SHP77 (cell line): Measurements from ENCODE around the gene GLB1L2.

ENCODE experiments used
- DNase-seq, 2 experiments: peaks; one replicate each; lab custom pipeline; 2025; lab: John Stamatoyannopoulos, UW

Gene GLB1L2

DNA sequence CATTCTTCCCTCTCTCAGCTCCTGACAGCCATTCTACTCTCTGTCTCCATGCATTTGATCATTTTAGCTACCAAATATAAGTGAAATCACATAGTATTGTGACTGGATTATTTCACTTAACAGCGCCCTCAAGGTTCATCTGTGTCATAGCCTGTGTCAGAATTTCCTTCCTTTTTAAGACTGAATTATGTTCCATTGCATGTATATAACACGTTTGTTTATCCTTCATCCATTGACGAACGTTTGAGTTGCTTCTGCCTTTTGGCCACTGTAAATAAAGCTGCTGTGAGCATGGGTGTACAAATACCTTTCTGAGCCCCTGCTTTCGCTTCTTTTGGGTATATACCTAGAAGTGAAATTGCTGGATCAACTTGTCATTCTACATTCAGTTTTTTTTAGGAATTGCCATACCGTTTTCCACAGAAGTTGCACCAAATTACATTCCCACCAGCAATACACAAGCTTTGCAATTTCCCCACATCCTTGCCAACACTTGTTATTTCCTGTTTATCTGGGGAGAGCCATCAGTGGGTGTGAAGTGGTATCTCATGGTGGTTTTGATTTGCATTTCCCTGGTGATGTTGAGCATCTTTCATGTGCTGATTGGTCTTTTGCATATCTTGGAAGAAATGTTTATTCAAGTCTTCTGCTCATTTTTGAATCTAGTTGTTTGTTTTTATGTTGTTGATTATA is 17.5 kb downstream of the GLB1L2 start:
- no peak for DNase-seq

DNA sequence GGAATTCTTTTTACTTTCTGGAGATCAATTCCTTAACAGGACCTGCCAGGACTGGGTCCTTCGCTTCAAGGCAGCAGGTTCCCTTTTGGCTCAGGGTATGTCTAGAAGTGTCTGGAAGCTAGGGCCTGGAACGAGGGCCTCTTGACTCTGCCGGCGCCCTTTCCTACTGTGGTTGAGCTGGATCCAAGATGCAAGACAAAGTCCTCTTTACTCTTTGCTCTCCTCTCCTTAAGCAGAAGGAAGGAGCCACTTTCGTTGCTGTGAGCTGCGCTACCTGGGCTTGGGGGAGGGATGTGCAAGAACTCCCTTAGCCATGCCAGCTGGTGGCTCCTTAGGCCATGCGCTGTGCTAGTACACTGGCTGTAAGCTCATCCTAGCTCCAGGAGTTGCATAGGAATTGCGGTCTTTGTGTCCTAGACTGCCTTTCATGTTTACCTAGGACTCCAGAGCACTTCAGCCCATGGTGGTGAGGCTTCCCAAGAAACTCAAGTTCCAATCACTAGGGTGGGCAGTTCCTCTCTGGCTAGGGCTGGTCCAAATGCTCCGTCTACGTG is 18.1 kb downstream of the GLB1L2 start:
- DNase-seq: no peak

DNA sequence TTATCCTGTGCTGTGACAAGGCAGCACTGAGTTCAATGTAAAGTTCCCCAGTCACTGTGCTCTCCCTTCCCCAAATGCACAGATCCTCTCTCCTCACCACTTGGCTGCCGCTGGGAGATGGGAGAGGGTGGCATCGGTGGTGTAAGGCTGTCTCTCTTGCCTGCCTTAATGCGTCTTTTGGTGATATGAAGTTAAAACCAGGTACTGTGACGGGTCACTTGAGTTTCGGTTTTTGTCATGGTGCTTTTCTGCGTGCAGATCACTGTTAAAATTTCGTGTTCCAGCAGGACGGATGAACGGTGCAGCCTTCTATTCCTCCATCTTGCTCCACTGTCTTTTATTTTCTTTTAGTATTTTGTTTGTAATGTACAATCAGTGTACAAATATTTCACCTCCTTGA is 18.6 kb downstream of the GLB1L2 start:
- DNase-seq: no peak

DNA sequence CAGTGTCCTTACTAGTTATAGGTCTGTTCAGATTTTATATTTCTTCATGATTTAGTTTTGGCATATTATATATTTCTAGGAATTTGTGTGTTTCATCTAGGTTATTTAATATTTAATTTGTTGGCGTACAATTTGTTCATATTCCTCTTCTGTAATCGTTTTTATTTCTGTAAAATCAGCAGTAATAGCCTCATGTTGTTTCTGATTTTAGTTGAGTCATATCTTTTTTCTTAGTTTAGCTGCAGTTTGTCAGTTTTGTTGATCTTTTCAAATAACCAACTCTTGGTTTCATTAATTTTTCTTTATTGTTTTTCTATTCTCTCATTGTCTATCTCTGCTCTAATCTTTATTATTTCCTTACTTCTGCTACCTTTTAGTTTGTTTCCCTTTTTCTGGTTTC is 20.3 kb downstream of the GLB1L2 start:
- no peak for DNase-seq

DNA sequence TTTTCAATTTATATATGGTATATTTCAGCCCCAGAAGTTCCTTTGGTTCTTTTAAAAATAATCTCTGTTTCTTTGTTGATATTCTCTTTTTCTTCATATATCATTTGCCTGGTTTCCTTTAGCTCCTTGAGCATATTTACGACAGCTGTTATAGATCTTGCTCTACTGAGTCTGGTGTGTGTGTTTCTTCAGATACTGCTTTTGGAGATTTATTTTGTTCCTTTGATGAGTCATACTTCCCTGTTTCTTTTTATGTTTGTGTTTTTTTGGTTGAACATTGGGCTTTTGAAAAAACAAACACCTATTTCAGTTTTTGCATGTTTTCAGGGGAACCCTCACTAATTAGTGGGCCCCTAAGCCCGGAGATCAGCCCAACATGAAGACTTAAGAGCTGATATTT is 23.3 kb downstream of the GLB1L2 start:
- no peak for DNase-seq

DNA sequence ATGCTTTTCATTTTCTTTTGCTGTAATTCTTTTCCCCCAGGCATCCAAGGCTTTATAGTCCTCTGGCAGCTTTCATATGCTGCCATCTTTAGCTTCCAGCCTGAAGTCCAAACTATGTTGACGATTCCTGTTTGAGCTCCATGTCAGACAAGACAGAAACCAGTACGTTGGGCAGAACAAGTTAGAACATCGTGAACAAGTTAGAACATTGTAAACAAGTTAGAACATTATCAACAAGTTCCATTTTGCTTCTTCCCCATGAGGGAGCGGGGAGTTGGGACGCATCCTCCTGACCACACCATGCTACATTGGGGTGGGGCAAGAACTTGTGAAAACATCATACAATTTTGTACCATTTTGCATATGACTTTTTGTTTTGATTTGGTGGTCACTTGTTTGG is 23.9 kb downstream of the GLB1L2 start:
- DNase-seq: no peak

DNA sequence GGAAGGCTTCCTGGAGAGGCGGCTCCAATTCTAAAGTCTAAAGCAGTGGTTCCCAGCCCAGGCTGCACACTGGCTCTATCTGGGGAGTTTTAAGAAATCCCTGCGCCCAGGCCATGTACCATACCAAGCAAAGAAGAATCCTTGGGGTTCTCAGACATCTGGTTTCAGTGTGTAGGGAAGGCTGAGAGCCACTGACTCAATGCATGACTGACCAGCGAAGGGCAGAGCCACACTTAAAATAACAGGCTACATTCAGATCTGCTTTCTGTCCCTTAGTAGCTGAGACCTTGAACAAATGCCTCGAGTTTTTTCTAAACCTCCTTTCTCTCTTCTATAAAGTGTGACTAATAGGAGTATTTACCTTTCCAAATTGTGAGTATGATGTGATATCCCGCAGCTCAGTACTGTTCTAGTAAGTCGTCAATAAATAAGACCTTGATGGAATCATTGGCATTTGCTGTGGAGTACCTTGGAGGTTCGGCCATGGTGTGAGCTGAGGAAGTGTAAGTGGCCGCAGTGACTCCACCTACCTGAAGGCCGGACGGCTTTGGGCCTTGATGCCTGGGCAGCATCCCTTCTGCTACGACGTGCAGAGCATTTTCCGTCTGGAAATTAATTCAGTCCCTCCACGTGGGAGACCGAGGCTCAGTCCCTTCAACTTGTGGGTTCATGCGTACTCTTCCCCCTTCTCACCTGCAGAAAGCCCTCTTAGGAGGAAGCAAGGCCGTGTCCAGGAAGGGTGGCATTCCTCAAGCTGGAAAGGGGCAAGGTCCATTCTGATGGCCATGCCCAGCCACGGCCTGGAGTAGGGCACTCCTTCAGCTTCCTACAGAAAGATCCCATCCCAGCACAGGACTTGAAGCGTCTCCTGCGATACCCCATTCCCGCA is 25.1 kb downstream of the GLB1L2 start:
- DNase-seq: no peak

DNA sequence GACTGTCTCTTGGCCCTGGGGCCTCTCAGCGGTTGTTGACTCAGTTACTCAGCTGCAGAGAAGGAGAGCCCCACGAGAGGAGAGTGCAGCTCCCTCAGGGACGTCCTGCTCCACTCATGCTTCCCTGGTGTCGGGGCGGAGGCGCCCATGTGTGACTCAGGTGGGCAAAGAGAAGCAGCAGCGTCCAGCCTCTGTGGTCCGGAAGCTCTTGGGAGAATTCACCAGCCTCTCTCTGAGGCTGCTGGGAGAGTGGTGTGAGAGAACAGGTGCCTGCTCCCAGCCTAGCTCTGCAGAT is 25.7 kb downstream of the GLB1L2 start:
- DNase-seq: no peak

DNA sequence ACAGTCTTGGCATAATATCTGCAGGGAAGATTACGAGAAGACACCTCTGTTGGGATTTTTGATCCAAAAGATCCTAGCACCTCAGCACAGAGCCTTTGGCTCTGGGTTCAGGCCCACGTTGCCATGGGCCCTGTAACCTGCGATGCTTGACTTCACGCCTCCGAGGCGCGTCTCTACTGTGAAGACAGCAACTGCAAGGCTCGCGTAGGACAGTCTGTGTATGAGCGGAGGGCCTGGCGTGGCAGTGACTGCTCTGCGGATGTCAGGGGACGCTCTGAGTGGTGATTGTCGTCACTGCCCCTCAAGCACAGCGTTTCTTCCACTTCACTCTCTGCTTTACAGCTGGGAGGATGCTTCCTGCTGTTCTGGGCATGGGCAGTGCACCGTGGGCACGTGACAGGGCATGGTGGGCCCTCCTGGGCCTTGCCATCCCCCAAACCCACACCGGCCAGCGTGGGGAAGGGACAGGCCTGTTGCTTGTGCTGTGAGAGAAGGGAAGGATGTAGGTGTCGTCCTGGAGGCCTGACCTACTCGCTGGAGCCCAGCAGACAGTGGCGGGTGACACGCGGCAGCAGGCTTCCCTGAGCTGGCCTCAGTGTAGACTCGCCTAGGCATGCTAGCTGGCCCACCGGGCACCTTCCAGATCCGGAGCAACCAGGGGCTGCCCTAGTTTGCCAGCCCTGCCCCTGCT is 26.5 kb downstream of the GLB1L2 start:
- no peak for DNase-seq

DNA sequence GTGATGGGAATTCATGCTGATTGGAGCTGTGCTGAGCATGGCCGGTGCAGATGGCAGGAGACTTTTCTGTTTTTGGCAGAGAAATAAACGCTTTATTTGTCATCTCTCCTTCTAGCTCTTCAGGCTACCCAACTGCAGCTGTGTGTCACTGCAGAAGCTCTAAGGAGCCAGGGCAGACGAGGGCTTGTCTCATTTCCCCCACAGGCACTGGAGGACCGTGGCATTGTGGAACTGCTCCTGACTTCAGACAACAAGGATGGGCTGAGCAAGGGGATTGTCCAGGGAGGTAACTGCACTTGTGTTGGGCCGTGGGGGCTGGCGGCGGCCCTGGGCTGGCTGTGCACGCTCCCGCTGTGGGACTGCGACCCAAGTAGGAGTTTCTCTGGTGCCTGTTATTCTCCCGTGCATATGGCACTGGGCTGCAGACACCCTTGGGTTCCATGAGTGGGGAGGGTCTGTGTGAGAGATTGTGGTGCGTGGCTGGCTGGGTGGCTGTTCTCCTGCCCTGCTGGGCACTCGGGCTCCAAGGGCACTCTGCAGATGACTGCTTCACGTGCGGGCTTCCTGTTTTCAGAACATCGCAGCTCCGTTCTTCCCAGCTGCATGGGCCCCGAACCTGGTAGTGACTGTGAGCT is 27.2 kb downstream of the GLB1L2 start:
- DNase-seq: no peak

DNA sequence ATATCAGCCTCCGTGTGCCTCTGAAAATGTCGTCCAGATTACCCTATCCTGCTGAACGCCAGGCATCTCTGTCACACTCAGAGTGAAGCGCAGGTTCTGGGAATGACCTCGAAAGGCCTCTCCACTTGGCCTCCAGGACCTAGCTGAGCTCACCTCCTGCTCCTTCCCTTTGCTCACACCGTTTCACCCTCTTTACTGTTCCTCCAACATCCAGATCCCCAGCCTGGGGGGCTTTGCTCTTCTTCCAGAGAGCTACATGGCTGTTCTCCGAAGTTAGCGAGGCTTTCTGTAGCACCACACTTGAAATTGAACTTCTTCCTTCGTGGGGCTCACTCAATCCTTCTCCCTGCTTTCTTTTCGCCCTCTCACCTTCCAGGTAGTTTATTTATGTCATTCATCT is 27.9 kb downstream of the GLB1L2 start:
- DNase-seq: no peak

DNA sequence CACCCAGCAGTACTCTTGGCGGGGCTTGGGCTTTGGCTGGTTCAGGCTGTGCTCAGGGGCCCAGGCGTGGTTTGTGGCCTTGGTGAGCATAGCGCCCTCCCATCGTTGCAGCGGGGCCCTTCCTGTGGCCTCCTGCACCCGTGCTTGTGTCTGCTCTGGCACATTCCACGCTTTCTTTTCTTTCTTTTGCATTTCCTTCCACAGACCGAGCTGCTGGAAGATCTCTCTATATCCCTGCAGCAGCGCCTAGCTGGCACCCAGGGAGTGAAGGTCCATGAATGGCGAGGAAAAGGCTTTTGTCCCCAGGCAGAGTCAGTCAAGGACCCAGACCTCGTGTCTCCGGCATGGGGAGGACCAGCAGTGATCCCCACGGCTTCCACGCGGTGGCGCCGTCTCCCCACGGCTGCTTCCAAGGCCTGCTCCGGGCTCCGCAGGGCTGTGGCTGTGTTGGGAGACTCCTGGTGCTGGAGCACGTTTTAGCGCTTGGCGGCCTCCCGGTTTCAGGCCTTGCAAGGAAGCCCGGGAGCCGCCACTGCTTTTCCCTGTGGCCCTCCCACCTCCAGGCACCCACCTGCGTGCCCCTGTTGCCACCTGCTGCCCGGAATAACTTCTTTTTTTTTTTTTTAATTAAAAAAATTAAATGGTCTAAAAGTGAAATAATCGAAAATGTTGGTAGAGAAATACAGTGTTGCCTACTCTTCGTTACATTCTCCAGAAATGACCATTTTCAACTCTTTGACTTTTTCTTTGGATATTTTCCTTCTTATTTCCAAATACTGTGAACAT is 28.5 kb downstream of the GLB1L2 start:
- peak; percentile 69 to 80 for DNase-seq

DNA sequence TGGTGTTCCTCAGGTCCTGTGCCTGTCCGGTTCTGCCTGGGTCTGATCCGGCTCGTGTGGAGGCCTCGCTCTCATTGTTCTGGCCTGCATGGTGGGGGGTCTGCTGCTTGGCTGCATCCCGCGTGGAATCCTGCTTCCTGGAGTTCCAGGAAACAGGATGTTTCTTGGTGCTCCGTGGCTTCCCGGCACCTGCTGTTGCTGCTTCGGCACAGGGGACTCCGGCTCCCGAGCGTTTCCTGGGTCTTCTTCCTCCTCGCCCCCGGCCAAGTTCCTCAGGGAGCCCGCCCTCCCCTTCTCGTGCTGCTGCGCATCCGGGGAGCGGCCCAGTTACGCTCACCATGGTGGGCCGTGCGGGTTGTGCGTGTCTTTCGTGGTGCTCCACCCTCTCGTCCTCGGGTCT is 29.9 kb downstream of the GLB1L2 start:
- DNase-seq: no peak

DNA sequence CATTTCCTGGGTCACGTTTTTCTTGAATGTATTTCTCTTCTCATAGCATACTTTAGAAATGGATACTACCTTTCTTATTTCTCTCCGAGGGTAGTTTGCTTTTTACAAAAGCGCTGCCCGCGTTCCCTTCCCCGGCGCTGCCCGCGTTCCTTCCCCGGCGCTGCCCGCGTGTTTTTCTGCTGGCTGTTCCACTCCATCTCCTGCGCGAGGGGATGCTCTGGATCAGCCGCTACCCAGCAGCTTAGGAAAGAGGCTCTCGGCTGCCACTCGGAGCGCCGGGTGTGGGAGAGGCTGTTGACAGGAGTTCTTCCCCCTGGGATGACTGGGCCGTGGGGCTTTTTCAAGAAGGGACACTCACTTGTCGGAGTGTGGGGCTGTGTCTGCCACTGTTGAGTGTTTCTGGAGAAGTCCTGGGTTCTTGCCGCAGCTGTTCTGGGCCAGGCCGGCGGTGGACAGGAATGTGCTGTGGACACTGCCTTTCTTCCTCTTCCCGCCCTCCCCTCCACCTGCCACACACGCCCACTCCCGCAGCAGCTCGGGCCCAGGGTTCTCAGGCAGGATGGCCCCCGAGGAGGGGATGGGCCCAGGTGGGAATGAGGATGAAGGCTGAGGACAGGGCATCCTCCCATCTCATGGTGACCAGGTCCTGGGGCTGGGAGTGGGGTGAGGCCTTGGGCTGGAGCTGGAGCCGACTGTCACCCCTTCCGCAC is 30.6 kb downstream of the GLB1L2 start:
- no peak for DNase-seq

DNA sequence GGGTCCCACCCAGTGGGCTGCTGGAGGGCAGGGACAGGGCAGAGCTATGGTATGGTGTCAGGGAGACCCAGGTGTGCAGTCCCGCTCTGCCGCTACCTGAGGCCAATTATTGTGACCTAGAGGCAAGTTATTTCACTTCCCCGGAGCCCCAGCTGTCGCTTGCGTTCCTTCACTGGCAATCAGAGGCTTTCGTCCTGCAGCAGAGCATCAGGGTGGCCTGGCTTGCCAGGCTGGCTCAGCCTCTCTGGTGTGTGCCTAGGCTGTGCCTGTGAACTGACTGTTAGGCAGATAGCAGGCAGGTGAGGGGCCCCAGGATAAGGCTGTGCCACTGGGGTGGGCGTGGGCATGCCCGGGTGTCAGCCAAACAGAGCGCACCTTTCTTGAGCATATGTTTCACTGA is 31.4 kb downstream of the GLB1L2 start:
- no peak for DNase-seq

DNA sequence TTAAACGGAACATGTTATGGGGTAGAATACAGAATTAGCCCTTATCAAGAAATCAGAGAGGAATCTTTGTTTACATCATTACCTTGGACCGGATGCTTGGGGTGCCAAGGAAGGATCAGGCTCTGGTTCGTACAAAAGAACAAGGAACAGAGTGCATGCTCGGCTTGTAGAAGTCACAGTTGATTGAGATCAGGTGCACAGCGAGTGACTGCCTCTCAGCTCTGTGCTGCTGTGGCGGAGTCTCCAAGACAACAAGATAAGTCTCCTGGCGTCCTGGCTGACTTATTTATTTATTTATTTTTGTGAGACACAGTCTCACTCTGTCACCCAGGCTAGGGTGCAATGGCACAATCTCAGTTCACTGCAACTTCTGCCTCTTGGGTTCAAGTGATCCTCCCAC is 31.8 kb downstream of the GLB1L2 start:
- DNase-seq: no peak

DNA sequence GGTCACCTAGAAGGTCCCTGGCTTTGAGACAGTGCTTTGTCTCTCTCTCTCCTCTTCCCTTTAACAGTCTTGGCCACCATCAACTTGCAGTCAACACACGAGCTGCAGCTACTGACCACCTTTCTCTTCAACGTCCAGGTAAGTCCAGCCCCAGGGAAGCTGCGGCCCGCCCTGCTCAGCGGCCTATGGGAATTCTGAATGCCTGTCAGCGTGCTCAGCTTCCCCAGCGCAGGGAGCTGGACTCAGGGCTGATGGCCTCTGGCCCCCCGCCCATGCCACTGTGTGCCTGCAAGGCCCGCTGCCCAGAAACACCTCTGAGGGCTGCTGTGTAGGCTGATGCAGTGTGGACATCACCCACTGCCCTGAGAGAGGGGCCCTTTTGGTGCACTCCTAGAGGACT is 32.5 kb downstream of the GLB1L2 start:
- DNase-seq: no peak

DNA sequence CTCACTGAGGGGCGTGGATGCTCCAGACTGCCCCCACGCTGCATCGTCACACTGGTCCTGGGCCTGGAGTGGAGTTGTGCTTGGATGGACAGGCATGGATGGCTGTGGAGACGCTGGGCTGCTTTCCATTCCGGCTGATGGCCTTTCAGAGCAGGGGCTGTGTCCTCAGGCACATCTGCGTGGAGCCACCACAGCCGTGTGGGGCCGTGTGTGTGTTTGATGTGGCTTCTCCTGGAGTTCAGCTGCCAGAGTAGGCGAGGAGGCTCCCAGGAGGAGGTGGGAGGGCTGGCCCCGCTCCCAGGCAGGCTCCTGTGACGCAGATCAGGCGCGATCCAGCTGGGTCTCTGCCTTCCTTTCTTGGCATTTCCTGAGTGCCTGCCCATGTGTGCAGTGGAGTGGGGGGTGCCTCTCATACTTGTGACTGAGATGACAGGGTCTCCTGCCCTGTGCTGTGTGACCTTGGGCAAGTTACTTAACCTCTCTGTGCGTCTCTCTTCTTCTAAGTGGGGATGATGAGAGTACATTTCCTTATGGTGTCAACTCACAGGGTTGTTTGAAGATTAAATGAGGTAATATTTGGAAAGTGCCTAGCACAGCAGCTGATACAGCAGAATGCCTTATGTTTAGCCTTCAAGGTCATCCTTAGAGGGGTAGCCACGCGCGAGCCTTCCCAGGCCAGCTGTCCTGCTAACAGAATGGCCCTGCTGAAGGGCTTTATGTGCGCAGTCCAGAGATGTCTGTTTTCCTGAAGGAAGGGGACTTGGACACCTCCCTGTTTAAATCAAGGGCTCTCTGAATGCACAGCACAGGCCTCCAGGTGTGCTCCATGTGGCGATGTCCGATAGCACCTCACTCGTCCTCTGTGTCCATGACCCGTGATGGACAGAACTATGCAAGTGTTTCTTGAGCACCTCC is 33.5 kb downstream of the GLB1L2 start:
- no peak for DNase-seq

DNA sequence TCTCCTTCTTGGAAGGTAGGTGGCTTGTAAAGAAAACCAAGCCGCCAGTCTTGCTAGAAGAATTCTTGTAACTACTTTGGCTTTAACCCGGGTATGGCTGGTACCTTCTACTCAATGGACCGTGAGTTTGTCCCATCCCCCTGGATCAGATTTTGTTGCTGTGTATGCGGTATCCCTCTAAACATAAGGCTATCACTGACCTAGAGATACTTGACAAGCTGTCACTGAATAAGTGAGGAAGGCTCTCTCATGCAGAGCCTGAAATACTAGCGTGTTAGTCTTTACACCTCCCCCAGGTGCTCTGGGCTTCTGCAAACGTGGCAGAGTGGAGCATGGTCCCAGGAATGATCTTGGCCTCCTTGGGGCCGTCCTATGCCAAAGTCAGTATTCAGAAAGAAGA is 34.5 kb downstream of the GLB1L2 start:
- DNase-seq: no peak

DNA sequence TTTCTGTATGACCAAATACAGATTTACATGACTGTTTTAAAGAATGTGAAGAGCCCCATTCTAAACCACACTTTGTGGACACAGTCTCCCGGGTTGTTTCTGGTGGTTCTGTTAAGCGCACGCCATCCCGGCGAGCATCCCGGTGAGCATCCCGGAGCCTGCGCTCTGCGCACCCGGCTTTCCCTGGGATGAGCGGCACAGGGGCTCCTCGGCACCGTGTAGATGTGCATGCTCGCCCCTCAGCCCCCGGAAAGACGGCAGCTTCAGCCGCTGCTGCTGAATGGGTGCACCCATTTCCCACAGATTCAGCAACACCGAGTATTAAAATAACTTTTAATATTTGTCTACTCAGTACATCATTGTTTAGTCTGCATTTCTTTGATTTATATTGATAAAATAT is 36.0 kb downstream of the GLB1L2 start:
- peak in 1 of 2 experiments; percentile 15 for DNase-seq
